Measurements from ENCODE around the gene UPK3BL1.
"Not testable (repeated sequence)": the region's sequence is repeated elsewhere in the genome, so short reads cannot be mapped to it uniquely, and the experiment has no call there.

The UPK3BL1 gene

GRCh38 chr7:102606848-102607247, 35.7 kb downstream of the UPK3BL1 start:
- H2BK5ac ChIP-seq (ENCODE audit: low read length); H3K4me3 ChIP-seq (ENCODE audit: low read length); H3K27me3 ChIP-seq (ENCODE audit: insufficient read depth, low read length, poor library complexity); H3K56ac ChIP-seq (ENCODE audit: low read length); H3K9ac ChIP-seq (ENCODE audit: low read length); H3K18ac ChIP-seq (ENCODE audit: low read length); H2BK120ac ChIP-seq (ENCODE audit: low read depth, low read length); H4K5ac ChIP-seq (ENCODE audit: low read length); H3K23ac ChIP-seq (ENCODE audit: low read length); H3K4me2 ChIP-seq (ENCODE audit: low read length); H3K4ac ChIP-seq (ENCODE audit: low read depth, low read length); DNase-seq; H3K79me2 ChIP-seq (ENCODE audit: control insufficient read depth, insufficient read depth, low read length); H4K8ac ChIP-seq (ENCODE audit: low read depth, low read length); H3K27ac ChIP-seq (ENCODE audit: low read depth, low read length); H2AK5ac ChIP-seq (ENCODE audit: low read length); H3K79me1 ChIP-seq (ENCODE audit: low read length); H2BK15ac ChIP-seq (replicated peaks; ENCODE audit: low read depth); H3K36me3 ChIP-seq (ENCODE audit: control insufficient read depth, insufficient read depth, low read length); H3K4me1 ChIP-seq (ENCODE audit: control insufficient read depth, low read depth, low read length): not testable (repeated sequence)
- WGBS (ENCODE audit: extremely low coverage, insufficient coverage, low lambda C conversion rate): no CpG with 5 or more reads among the region's 5 CpGs

GRCh38 chr7:102604431-102605145, 38.0 kb downstream of the UPK3BL1 start:
- H3K9ac ChIP-seq (ENCODE audit: low read length); H3K36me3 ChIP-seq (ENCODE audit: control insufficient read depth, insufficient read depth, low read length); H3K18ac ChIP-seq (ENCODE audit: low read length); H3K79me2 ChIP-seq (ENCODE audit: control insufficient read depth, insufficient read depth, low read length); H4K8ac ChIP-seq (ENCODE audit: low read depth, low read length); H4K5ac ChIP-seq (ENCODE audit: low read length); H2BK120ac ChIP-seq (ENCODE audit: low read depth, low read length); DNase-seq; H3K27me3 ChIP-seq (ENCODE audit: insufficient read depth, low read length, poor library complexity); H2AK5ac ChIP-seq (ENCODE audit: low read length); H3K23ac ChIP-seq (ENCODE audit: low read length); H3K27ac ChIP-seq (ENCODE audit: low read depth, low read length); H3K4me2 ChIP-seq (ENCODE audit: low read length); H3K79me1 ChIP-seq (ENCODE audit: low read length); H2BK5ac ChIP-seq (ENCODE audit: low read length); H2BK15ac ChIP-seq (replicated peaks; ENCODE audit: low read depth); H3K4ac ChIP-seq (ENCODE audit: low read depth, low read length); H3K56ac ChIP-seq (ENCODE audit: low read length); H3K4me3 ChIP-seq (ENCODE audit: low read length); H3K4me1 ChIP-seq (ENCODE audit: control insufficient read depth, low read depth, low read length): not testable (repeated sequence)
- WGBS (ENCODE audit: extremely low coverage, insufficient coverage, low lambda C conversion rate): no CpG with 5 or more reads among the region's 19 CpGs

GRCh38 chr7:102602317-102602716, 40.3 kb downstream of the UPK3BL1 start:
- not testable (repeated sequence) for H4K5ac ChIP-seq (ENCODE audit: low read length); H2BK5ac ChIP-seq (ENCODE audit: low read length); H2AK5ac ChIP-seq (ENCODE audit: low read length); H3K27me3 ChIP-seq (ENCODE audit: insufficient read depth, low read length, poor library complexity); H3K9ac ChIP-seq (ENCODE audit: low read length); H2BK120ac ChIP-seq (ENCODE audit: low read depth, low read length); H3K79me1 ChIP-seq (ENCODE audit: low read length); H3K4me2 ChIP-seq (ENCODE audit: low read length); H3K36me3 ChIP-seq (ENCODE audit: control insufficient read depth, insufficient read depth, low read length); DNase-seq; H3K4me1 ChIP-seq (ENCODE audit: control insufficient read depth, low read depth, low read length); H3K4me3 ChIP-seq (ENCODE audit: low read length); H3K27ac ChIP-seq (ENCODE audit: low read depth, low read length); H3K56ac ChIP-seq (ENCODE audit: low read length); H3K79me2 ChIP-seq (ENCODE audit: control insufficient read depth, insufficient read depth, low read length); H4K8ac ChIP-seq (ENCODE audit: low read depth, low read length); H3K4ac ChIP-seq (ENCODE audit: low read depth, low read length); H3K23ac ChIP-seq (ENCODE audit: low read length); H3K18ac ChIP-seq (ENCODE audit: low read length); H2BK15ac ChIP-seq (replicated peaks; ENCODE audit: low read depth)
- WGBS (ENCODE audit: extremely low coverage, insufficient coverage, low lambda C conversion rate): no CpG with 5 or more reads among the region's 12 CpGs

- H3K4me3 ChIP-seq (ENCODE audit: low read length); H3K36me3 ChIP-seq (ENCODE audit: control insufficient read depth, insufficient read depth, low read length); H3K56ac ChIP-seq (ENCODE audit: low read length); H4K5ac ChIP-seq (ENCODE audit: low read length); H2BK5ac ChIP-seq (ENCODE audit: low read length); H3K27ac ChIP-seq (ENCODE audit: low read depth, low read length); H4K8ac ChIP-seq (ENCODE audit: low read depth, low read length); H3K18ac ChIP-seq (ENCODE audit: low read length); H3K9ac ChIP-seq (ENCODE audit: low read length); DNase-seq; H2AK5ac ChIP-seq (ENCODE audit: low read length); H2BK15ac ChIP-seq (replicated peaks; ENCODE audit: low read depth); H3K4me1 ChIP-seq (ENCODE audit: control insufficient read depth, low read depth, low read length); H2BK120ac ChIP-seq (ENCODE audit: low read depth, low read length); H3K4me2 ChIP-seq (ENCODE audit: low read length); H3K27me3 ChIP-seq (ENCODE audit: insufficient read depth, low read length, poor library complexity); H3K79me1 ChIP-seq (ENCODE audit: low read length); H3K4ac ChIP-seq (ENCODE audit: low read depth, low read length); H3K23ac ChIP-seq (ENCODE audit: low read length); H3K79me2 ChIP-seq (ENCODE audit: control insufficient read depth, insufficient read depth, low read length): not testable (repeated sequence)
- no CpG with 5 or more reads among the region's 9 CpGs for WGBS (ENCODE audit: extremely low coverage, insufficient coverage, low lambda C conversion rate)
Measured at GRCh38 chr7:102599699-102600098, 42.9 kb downstream of the UPK3BL1 start.

GRCh38 chr7:102596036-102596435, 46.6 kb downstream of the UPK3BL1 start:
- not testable (repeated sequence) for H3K27ac ChIP-seq (ENCODE audit: low read depth, low read length); H3K56ac ChIP-seq (ENCODE audit: low read length); H3K4me3 ChIP-seq (ENCODE audit: low read length); H3K4me2 ChIP-seq (ENCODE audit: low read length); DNase-seq; H2BK120ac ChIP-seq (ENCODE audit: low read depth, low read length); H3K23ac ChIP-seq (ENCODE audit: low read length); H2BK5ac ChIP-seq (ENCODE audit: low read length); H2BK15ac ChIP-seq (replicated peaks; ENCODE audit: low read depth); H3K79me1 ChIP-seq (ENCODE audit: low read length); H3K4me1 ChIP-seq (ENCODE audit: control insufficient read depth, low read depth, low read length); H2AK5ac ChIP-seq (ENCODE audit: low read length); H3K27me3 ChIP-seq (ENCODE audit: insufficient read depth, low read length, poor library complexity); H3K36me3 ChIP-seq (ENCODE audit: control insufficient read depth, insufficient read depth, low read length); H3K18ac ChIP-seq (ENCODE audit: low read length); H3K79me2 ChIP-seq (ENCODE audit: control insufficient read depth, insufficient read depth, low read length); H3K4ac ChIP-seq (ENCODE audit: low read depth, low read length); H3K9ac ChIP-seq (ENCODE audit: low read length); H4K5ac ChIP-seq (ENCODE audit: low read length); H4K8ac ChIP-seq (ENCODE audit: low read depth, low read length)
- WGBS (ENCODE audit: extremely low coverage, insufficient coverage, low lambda C conversion rate): no CpG with 5 or more reads among the region's 10 CpGs

Data from mesendoderm (in vitro differentiated cells).